Measurements from ENCODE around the gene UQCR11. TPM values are rescaled to one million over a fixed set of nuclear protein-coding genes. Genes with fewer than 3 reads are reported as not detected.

Gene UQCR11
- total RNA-seq, 4 donors from 2014 or later, result 78.2 to 102 (median 92.4) TPM

- H3K36me3 ChIP-seq, result peaks cover 0 to 79% of the 10 kb centered on the region in 2 donors
- H3K27me3 ChIP-seq, result no peaks in the 10 kb centered on the region
- WGBS, 2 donors (ENCODE audit: low coverage in 1 of 2), result 82% methylated on average over 14 of the region's 23 CpGs; no CpG with 5 or more reads in 1 of the 2 donors
- H3K4me1 ChIP-seq, result no peaks in the 10 kb centered on the region
- H3K4me3 ChIP-seq, result no peak overlapping the region
- H3K27ac ChIP-seq, result no peak overlapping the region
- peak; percentile 59 for ATAC-seq
- no peaks in the 10 kb centered on the region for H3K9me3 ChIP-seq
- TF ChIP-seq CTCF (IDR thresholded peaks at IDR 0.05) (peak in 3 of 4 experiments; percentile 53 to 80 (median 74)), POLR2A (IDR thresholded peaks at IDR 0.05) (no peak)
Measured at GRCh38 chr19:1624458-1624857, 19.2 kb upstream of the UQCR11 start.

GRCh38 chr19:1622541-1622940, 17.3 kb upstream of the UQCR11 start:
- WGBS, 2 donors (ENCODE audit: low coverage in 1 of 2), result 100% methylated on average over 2 of the region's 5 CpGs
- no peak overlapping the region for H3K4me3 ChIP-seq
- H3K4me1 ChIP-seq, result peaks cover 0 to 9% (median 0%) of the 10 kb centered on the region in 3 donors
- no peak overlapping the region for H3K27ac ChIP-seq
- TF ChIP-seq EP300 (IDR thresholded peaks at IDR 0.05) (no peak), POLR2A (IDR thresholded peaks at IDR 0.05) (no peak), POLR2AphosphoS5 (IDR thresholded peaks at IDR 0.05) (no peak), CTCF (IDR thresholded peaks at IDR 0.05) (no peak)
- peaks cover 0 to 97% of the 10 kb centered on the region in 2 donors for H3K36me3 ChIP-seq
- ATAC-seq, result no peak
- no peaks in the 10 kb centered on the region for H3K27me3 ChIP-seq
- no peaks in the 10 kb centered on the region for H3K9me3 ChIP-seq

DNA sequence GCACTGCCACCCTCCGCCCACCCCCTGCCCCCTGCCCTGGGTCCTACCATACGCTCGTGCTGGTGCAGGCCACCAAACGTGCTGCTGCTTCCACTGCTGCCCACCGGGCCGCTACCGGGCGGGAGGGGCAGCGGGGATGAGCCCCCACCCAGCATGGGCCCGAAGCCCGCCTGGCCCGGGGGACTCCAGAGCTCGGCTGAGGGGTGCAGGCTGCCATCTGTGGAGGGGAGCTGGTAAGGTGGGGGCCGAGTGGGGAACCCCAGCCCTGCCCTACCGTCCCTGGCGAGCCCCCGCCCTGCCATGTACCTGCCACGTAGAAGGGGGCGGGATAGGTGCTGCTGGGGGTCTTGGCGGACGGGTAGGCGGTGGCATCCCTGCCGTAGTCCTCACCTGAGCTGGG, 16.7 kb upstream of the UQCR11 start:
- H3K4me3 ChIP-seq, result no peak overlapping the region
- ATAC-seq, result no peak
- H3K36me3 ChIP-seq, result peaks cover 0 to 97% of the 10 kb centered on the region in 2 donors
- H3K9me3 ChIP-seq, result no peaks in the 10 kb centered on the region
- no CpG with 5 or more reads among the region's 23 CpGs for WGBS, 2 donors (ENCODE audit: low coverage in 1 of 2)
- H3K27me3 ChIP-seq, result no peaks in the 10 kb centered on the region
- peaks cover 0 to 9% (median 0%) of the 10 kb centered on the region in 3 donors for H3K4me1 ChIP-seq
- no peak overlapping the region for H3K27ac ChIP-seq
- TF ChIP-seq POLR2AphosphoS5 (IDR thresholded peaks at IDR 0.05), result no peak
- no peak for TF ChIP-seq CTCF (IDR thresholded peaks at IDR 0.05)
- no peak for TF ChIP-seq POLR2A (IDR thresholded peaks at IDR 0.05)
- TF ChIP-seq EP300 (IDR thresholded peaks at IDR 0.05), result no peak

- no CpG with 5 or more reads among the region's 23 CpGs for WGBS, 2 donors (ENCODE audit: low coverage in 1 of 2)
- ATAC-seq, result no peak
- Histone ChIP-seq H3K27ac (no peak overlapping the region), H3K36me3 (peaks cover 0 to 95% of the 10 kb centered on the region in 2 donors), H3K27me3 (no peaks in the 10 kb centered on the region), H3K4me3 (no peak overlapping the region), H3K4me1 (peaks cover 0 to 9% (median 0%) of the 10 kb centered on the region in 3 donors), H3K9me3 (no peaks in the 10 kb centered on the region)
- no peak for TF ChIP-seq POLR2A (IDR thresholded peaks at IDR 0.05)
- TF ChIP-seq EP300 (IDR thresholded peaks at IDR 0.05), result no peak
- TF ChIP-seq CTCF (IDR thresholded peaks at IDR 0.05), result no peak
- no peak for TF ChIP-seq POLR2AphosphoS5 (IDR thresholded peaks at IDR 0.05)
Measured at GRCh38 chr19:1621574-1621973, 16.3 kb upstream of the UQCR11 start.

- no peak overlapping the region for H3K4me3 ChIP-seq
- peaks cover 0 to 9% (median 0%) of the 10 kb centered on the region in 3 donors for H3K4me1 ChIP-seq
- H3K36me3 ChIP-seq, result peaks cover 0 to 95% of the 10 kb centered on the region in 2 donors
- H3K27ac ChIP-seq, result no peak overlapping the region
- ATAC-seq, result no peak
- no peaks in the 10 kb centered on the region for H3K27me3 ChIP-seq
- no CpG with 5 or more reads among the region's 19 CpGs for WGBS, 2 donors (ENCODE audit: low coverage in 1 of 2)
- TF ChIP-seq EP300 (IDR thresholded peaks at IDR 0.05) (no peak), CTCF (IDR thresholded peaks at IDR 0.05) (no peak), POLR2A (IDR thresholded peaks at IDR 0.05) (no peak), POLR2AphosphoS5 (IDR thresholded peaks at IDR 0.05) (no peak)
- H3K9me3 ChIP-seq, result no peaks in the 10 kb centered on the region
Measured at GRCh38 chr19:1621021-1621420, 15.8 kb upstream of the UQCR11 start.

Measured in gastroesophageal sphincter (tissue), 4 donors.